GM21423 (cell line): ENCODE data around the gene SLC6A8.

Experiments used
- ATAC-seq: cut with Tn5 transposase; IDR thresholded peaks from one replicate; pipeline ENCODE4 v1.9.1; 2021; ENCODE audit warnings: mild to moderate bottlenecking, moderate library complexity; ENCODE audit not compliant: unreplicated experiment

The SLC6A8 gene

GRCh38 chrX:153687121-153688039 is at the start of gene SLC6A8:
Gene SLC6A8, plus strand, starts transcription at chrX:153687926. Its CDS starts 649 bp downstream, at chrX:153688575.
- no peak for ATAC-seq

GRCh38 chrX:153638041-153638371 is 49.7 kb upstream of the SLC6A8 start:
- no peak for ATAC-seq

GRCh38 chrX:153638436-153639176 is 49.1 kb upstream of the SLC6A8 start:
- no peak for ATAC-seq

GRCh38 chrX:153639177-153640044 is 48.3 kb upstream of the SLC6A8 start:
- ATAC-seq, result no peak

GRCh38 chrX:153640045-153640686 is 47.6 kb upstream of the SLC6A8 start:
- ATAC-seq, result no peak

- ATAC-seq, result no peak
Observed at GRCh38 chrX:153640736-153641575, 46.8 kb upstream of the SLC6A8 start.

- ATAC-seq, result no peak
Observed at GRCh38 chrX:153641627-153642026, 46.1 kb upstream of the SLC6A8 start.

- ATAC-seq, result no peak
Observed at GRCh38 chrX:153642051-153642654, 45.6 kb upstream of the SLC6A8 start.

GRCh38 chrX:153642655-153643430 is 44.9 kb upstream of the SLC6A8 start:
- ATAC-seq, result no peak

GRCh38 chrX:153643431-153644351 is 44.0 kb upstream of the SLC6A8 start:
- no peak for ATAC-seq

GRCh38 chrX:153644356-153645125 is 43.2 kb upstream of the SLC6A8 start:
- no peak for ATAC-seq

GRCh38 chrX:153645151-153645550 is 42.6 kb upstream of the SLC6A8 start:
- ATAC-seq, result no peak

GRCh38 chrX:153645921-153646488 is 41.7 kb upstream of the SLC6A8 start:
- no peak for ATAC-seq

GRCh38 chrX:153646620-153647373 is 40.9 kb upstream of the SLC6A8 start, which contains the start of gene DUSP9:
Gene DUSP9, plus strand, starts transcription at chrX:153647203. Its CDS starts 751 bp downstream, at chrX:153647954.
- no peak for ATAC-seq
